HepG2 (cell line): ENCODE data around the gene NOB1. TPM values are rescaled to one million over a fixed set of nuclear protein-coding genes. Genes with fewer than 3 reads are reported as not detected.
A peak's percentile ranks its signal among the peaks of the same experiment; 100 is the strongest.

Experiments
- ARNT ChIP-seq: fragments of 450-650 bp; IDR thresholded peaks from 2 replicates; pipeline ENCODE4 v1.6.1; 2017
- FOXP1 ChIP-seq, 2 experiments: fragments of 450-650 bp in 1 of 2; IDR thresholded peaks; 2 replicates each; pipeline ENCODE4 v1.6.1; 2017 to 2018; ENCODE audit warnings: antibody characterized with exemption in 1 of 2
- HNF4A ChIP-seq: sonication (generic); formaldehyde crosslinking; IDR thresholded peaks from 2 replicates; pipeline ENCODE4 v1.4.0; 2020; ENCODE audit warnings: missing genetic modification reagents
- HOXD1 ChIP-seq: sonication (generic); formaldehyde crosslinking; IDR thresholded peaks from 2 replicates; pipeline ENCODE4 v1.5.0; 2020; ENCODE audit warnings: missing genetic modification reagents
- IKZF1 ChIP-seq: fragments of 450-650 bp; IDR thresholded peaks from 2 replicates; pipeline ENCODE4 v1.7.1; 2016
- IKZF4 ChIP-seq: sonication (generic); formaldehyde crosslinking; IDR thresholded peaks from 2 replicates; pipeline ENCODE4 v1.5.1; 2020; ENCODE audit warnings: borderline replicate concordance, mild to moderate bottlenecking, low read depth, missing genetic modification reagents; ENCODE audit errors: not compliant biosample characterization
- KMT2A ChIP-seq: sonication (generic); formaldehyde crosslinking; IDR thresholded peaks from 2 replicates; pipeline ENCODE4 v1.4.0; 2020; ENCODE audit warnings: missing genetic modification reagents
- RFX1 ChIP-seq: fragments of 450-650 bp; IDR thresholded peaks from 2 replicates; pipeline ENCODE4 v1.6.1; 2017
- SETDB1 ChIP-seq: sonication (generic); formaldehyde crosslinking; IDR thresholded peaks from 2 replicates; pipeline ENCODE4 v1.5.1; 2020; ENCODE audit warnings: missing genetic modification reagents, mild to moderate bottlenecking, borderline replicate concordance
- SIN3A ChIP-seq: IDR thresholded peaks from 2 replicates; pipeline ENCODE4 v1.6.1; 2011; ENCODE audit warnings: low read depth, mild to moderate bottlenecking, control low read depth, low read length, borderline replicate concordance
- SNRNP70 ChIP-seq: fragments of 200-400 bp; formaldehyde crosslinking; IDR thresholded peaks from 2 replicates; pipeline ENCODE4 v1.6.1; 2017; ENCODE audit warnings: mild to moderate bottlenecking, low read depth, low read length, moderate library complexity
- SRF ChIP-seq: IDR thresholded peaks from 2 replicates; pipeline ENCODE4 v1.6.1; 2011; ENCODE audit warnings: mild to moderate bottlenecking, low read depth, low read length, moderate library complexity
- SRSF9 ChIP-seq: fragments of 200-400 bp; formaldehyde crosslinking; IDR thresholded peaks from 2 replicates; pipeline ENCODE4 v1.6.1; 2018; ENCODE audit warnings: borderline replicate concordance, mild to moderate bottlenecking, low read depth, low read length; ENCODE audit not compliant: insufficient read depth, poor library complexity, severe bottlenecking
- TFE3 ChIP-seq: IDR thresholded peaks from 2 replicates; pipeline ENCODE4 v1.6.1; 2016
- ZFP41 ChIP-seq: sonication (generic); formaldehyde crosslinking; IDR thresholded peaks from 2 replicates; pipeline ENCODE4 v1.4.0; 2020; ENCODE audit warnings: mild to moderate bottlenecking, missing genetic modification reagents, borderline replicate concordance
- ZNF318 ChIP-seq: sonication (generic); formaldehyde crosslinking; IDR thresholded peaks from 2 replicates; pipeline ENCODE4 v1.4.0; 2020; ENCODE audit warnings: mild to moderate bottlenecking, missing genetic modification reagents
- ZNF530 ChIP-seq: sonication (generic); formaldehyde crosslinking; IDR thresholded peaks from 2 replicates; pipeline ENCODE4 v1.5.0; 2020; ENCODE audit warnings: low read depth, mild to moderate bottlenecking, missing genetic modification reagents
- ZNF547 ChIP-seq: sonication (generic); formaldehyde crosslinking; IDR thresholded peaks from 2 replicates; pipeline ENCODE4 v1.5.1; 2020; ENCODE audit warnings: mild to moderate bottlenecking, missing genetic modification reagents
- ZNF766 ChIP-seq: sonication (generic); formaldehyde crosslinking; IDR thresholded peaks from 2 replicates; pipeline ENCODE4 v1.5.0; 2020; ENCODE audit warnings: missing genetic modification reagents, borderline replicate concordance
- ZNF792 ChIP-seq: IDR thresholded peaks from 2 replicates; pipeline ENCODE4 v1.6.1; 2016
- polyA plus RNA-seq, 8 experiments: library from polyadenylated mRNA; depleted of rRNA in 3 of 8; stranded (reverse) in 7 of 8; unstranded in 1 of 8; fragments of >200 nt; fragmentation: Illumina TruSeq in 4 of 8; extraction: Trizol in 4 of 8; gene quantifications; 2 replicates each; pipeline versions ENCODE4 v1.2.1 to v1.2.3, GENCODE V29; 2011 to 2016; ENCODE audit warnings: low read depth in 4 of 8, missing spikeins in 1 of 8, mixed read lengths in 1 of 8; ENCODE audit not compliant: insufficient read depth in 1 of 8
- total RNA-seq, 5 experiments: library from RNA; depleted of rRNA; stranded (reverse); fragments of >200 nt; fragmentation: Illumina TruSeq; extraction: Trizol; gene quantifications; 2 replicates each; pipeline ENCODE4 v1.2.3, GENCODE V29; 2016; ENCODE audit warnings: low read depth in 1 of 5
- TF ChIP-seq, protein P1 (sequence below): sonication (generic); formaldehyde crosslinking; IDR thresholded peaks from 2 replicates; pipeline ENCODE4 v1.4.0; 2020; ENCODE audit warnings: missing genetic modification reagents, mild to moderate bottlenecking, borderline replicate concordance

NOB1 gene
- total and polyA plus RNA-seq, 2 of the 13 experiments (the other 11 are each of a cell fraction or from before 2014, with no cell fraction given) = 47.1 to 162 TPM

DNA sequence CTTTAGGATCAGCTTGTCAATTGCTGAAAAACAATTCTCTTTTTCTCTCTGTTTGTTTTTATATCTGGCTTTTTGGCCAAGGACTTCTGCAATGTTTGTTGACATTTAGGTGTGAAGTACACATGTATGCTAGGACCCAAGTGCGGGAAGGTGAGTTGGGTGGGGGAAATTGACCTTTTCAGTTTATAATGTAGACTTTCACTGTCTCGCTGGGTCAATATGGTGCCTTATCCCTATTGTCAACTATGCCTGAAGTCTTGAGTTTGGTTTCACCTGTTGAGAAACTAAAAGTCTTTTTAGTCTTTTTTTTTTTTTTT, 16.9 kb upstream of the NOB1 start (continued):
- TF ChIP-seq ZNF318 (CRISPR knock-in tag) (no peak), FOXP1 (IDR thresholded peaks at IDR 0.05) (no peak), FOXP1 (CRISPR knock-in tag; IDR thresholded peaks at IDR 0.05) (peak; percentile 74; the same call in 1 of the 2 replicates), SIN3A (no peak), IKZF4 (CRISPR knock-in tag) (no peak), ZFP41 (CRISPR knock-in tag) (no peak), TFE3 (no peak), HOXD1 (CRISPR knock-in tag) (no peak), HNF4A (CRISPR knock-in tag) (peak; percentile 28; the same call in 1 of the 2 replicates), SNRNP70 (no peak), ZNF530 (CRISPR knock-in tag) (no peak), ZNF766 (CRISPR knock-in tag) (0 out of 2 replicates have a peak, but pooled peaks have one; percentile 45), ARNT (no peak), IKZF1 (no peak), RFX1 (no peak), SRSF9 (no peak), ZNF547 (no peak), KMT2A (no peak), SRF (no peak), SETDB1 (CRISPR knock-in tag) (no peak), ZNF792 (CRISPR knock-in tag) (no peak)
- TF ChIP-seq, protein P1, sequence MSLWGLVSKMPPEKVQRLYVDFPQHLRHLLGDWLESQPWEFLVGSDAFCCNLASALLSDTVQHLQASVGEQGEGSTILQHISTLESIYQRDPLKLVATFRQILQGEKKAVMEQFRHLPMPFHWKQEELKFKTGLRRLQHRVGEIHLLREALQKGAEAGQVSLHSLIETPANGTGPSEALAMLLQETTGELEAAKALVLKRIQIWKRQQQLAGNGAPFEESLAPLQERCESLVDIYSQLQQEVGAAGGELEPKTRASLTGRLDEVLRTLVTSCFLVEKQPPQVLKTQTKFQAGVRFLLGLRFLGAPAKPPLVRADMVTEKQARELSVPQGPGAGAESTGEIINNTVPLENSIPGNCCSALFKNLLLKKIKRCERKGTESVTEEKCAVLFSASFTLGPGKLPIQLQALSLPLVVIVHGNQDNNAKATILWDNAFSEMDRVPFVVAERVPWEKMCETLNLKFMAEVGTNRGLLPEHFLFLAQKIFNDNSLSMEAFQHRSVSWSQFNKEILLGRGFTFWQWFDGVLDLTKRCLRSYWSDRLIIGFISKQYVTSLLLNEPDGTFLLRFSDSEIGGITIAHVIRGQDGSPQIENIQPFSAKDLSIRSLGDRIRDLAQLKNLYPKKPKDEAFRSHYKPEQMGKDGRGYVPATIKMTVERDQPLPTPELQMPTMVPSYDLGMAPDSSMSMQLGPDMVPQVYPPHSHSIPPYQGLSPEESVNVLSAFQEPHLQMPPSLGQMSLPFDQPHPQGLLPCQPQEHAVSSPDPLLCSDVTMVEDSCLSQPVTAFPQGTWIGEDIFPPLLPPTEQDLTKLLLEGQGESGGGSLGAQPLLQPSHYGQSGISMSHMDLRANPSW (CRISPR knock-in tag) = no peak
